HG03175 (cell line): ENCODE measurements around the gene C2orf15.
A peak's percentile ranks its signal among the peaks of the same experiment; 100 is the strongest.
"Not testable (repeated sequence)": the region's sequence is repeated elsewhere in the genome, so short reads cannot be mapped to it uniquely, and the experiment has no call there.

Source experiments
- ATAC-seq: cut with Tn5 transposase; IDR thresholded peaks from one replicate; pipeline ENCODE4 v1.9.1; 2021; ENCODE audit warnings: mild to moderate bottlenecking, moderate library complexity; ENCODE audit not compliant: unreplicated experiment

The C2orf15 gene, protein sequence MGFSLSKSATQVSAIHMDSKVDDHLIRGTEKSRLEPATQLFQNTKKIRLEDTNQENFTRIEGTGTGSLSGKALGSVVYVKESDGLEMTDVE

DNA sequence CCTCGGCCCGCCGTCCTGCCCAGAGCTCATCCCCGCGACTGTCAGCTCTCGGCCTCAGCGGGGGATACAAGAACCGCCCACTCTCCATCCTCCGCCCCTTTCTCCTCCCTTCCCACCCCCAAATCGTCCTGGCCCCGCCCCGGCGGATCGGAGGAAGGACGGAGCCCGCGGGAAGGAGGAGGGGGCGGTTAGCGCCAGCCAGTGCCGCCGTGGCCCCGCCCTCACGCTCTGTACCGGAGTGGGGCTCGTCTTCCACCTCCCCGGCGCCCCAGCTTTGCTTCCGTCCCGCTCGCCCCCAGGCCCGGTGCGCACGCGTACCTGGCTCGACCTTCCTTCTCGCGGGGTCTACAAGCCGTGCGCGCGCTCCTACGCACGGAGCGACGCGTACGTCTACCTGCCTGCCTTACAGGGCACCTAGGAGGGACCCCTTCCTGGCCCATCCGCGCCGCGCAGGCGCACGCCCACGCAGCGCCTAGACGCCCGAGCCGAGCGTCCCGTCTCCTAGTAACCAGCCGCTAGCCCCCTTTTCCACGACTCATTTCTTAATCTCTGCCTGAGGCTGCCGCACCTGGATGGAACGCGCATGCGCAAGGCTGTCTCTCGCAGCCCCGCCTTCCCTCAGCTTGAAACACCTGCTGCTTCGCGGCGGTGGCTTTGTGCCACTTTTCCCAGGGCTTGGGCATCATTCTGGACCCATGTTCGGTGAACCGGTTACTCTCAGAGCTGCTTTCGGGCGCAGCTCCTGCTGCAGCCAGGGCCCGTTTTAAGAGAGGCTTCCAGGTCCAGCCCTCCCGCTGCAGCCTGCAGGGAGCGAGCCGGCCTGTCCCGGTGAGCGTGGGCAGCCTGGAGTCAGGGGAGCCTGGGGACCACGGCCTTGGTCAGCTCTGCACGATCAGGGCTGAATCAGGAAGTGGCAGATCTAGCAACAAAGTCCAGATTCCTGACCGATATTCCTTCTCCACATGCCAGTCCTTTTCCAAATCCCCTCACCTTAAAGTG, at the start of gene C2orf15:
C2orf15 (plus strand) TSS at position 598 of the 999 bp plus-strand sequence. CDS start 8,852 bp downstream, outside the sequence.
- peak; percentile 86 for ATAC-seq

DNA sequence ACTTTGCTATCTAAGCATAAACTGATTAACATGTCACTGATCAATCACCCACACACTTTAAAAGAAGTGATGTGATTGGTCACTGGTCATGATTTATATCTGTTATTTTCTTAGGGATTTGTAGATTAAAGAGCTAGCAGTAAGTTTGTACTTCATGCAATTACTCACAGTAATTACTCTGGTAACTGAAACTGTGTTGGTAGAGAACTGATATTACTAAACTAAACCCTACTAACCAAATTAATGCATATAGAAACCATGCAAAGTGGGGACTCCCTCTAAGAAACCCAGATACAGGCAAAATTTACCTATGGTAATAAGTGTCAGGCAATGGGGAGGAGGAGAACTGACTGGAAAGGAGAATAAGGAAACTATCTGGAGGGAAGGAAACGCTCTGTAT, 44.8 kb upstream of the C2orf15 start:
- ATAC-seq, result no peak

DNA sequence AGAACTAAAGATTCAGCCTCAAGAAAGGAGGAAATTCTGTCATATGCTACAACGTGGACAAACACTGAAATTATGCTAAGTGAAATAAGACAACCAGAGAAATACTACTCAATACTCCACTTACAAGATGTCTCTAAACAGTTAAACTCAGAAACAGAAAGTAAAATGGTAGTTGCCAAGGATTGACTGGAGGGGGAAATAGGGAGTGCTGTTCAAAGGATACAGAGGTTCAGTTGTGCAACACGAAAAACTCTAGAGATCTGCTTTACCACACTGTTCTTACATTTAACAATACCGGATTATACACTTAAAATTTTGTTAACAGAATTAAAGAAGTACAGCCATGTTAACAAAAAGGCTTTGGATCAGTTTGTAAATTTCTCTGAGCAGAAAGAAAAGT, 39.8 kb upstream of the C2orf15 start:
- ATAC-seq, result no peak

DNA sequence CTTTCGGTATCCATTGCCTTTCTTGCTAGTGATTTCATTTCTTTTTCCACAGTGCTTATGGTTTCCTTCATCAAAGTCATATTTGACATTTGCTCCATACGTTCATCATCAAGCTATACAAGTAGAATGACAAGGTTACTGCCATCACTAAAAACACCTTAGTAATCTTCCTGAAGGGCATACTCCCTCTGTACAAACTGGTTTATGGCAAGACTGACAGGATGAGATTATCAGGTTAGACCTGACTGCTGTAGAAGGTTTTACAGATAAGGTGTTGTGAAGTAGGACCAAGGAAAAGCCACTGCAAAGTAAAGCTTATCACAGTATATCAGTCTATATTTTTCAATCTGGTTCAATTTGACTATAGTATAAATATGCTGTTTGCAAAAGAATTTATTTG, 37.5 kb upstream of the C2orf15 start:
- no peak for ATAC-seq

DNA sequence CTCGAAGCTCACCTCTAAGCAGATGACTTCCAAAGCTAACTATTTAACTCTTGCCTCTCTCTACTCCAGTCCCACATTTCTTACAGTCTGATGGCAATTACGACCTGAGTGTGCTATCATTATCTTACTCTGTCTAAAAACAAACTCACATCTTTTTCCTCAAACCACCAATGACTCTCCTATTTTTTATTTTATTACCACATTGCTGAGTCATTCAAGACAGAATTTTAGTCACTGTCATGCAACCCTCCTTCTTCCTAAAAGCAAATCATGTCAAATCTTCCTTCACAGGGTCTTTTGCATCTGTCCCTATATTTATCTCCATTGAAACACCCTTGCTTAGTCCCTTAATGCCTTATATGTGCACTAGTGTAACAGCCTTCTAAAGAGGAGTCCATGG, 34.6 kb upstream of the C2orf15 start:
- no peak for ATAC-seq

DNA sequence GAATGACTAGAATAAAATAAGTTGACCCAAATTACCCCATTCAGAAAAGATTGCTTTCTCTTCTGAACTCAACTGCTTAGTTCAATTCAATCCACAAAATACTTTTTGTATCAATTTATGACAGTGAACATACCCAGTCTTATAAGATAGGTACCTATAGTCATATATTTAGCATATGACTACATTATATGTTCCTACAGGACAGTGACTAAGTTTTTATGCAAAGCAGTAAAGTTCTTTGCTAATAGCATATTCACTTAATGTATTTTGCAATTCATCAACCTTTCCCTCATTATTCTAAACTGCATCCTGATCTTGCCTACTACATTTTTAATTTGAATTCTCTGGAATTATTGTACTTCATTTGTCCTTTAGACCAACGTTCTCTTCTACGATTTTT, 30.3 kb upstream of the C2orf15 start:
- ATAC-seq, result no peak

DNA sequence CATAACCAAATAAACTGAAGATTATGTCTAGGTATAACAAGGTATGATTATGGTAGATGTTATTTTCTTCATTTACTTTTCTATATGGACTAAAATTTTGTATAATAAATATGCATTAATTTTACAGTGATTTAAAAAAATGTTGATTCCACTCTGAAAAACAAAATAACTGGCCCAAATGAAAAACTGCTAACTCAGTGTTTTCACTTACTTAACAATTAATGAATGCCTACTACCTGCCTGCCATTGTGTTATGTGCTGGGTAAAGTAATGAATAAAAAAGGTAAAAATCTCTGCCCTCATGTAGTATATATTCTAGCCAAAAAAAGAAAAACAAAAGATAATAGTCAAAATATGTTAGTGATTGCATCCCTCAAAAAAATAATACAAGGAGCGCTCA, 29.6 kb upstream of the C2orf15 start:
- ATAC-seq, result no peak

DNA sequence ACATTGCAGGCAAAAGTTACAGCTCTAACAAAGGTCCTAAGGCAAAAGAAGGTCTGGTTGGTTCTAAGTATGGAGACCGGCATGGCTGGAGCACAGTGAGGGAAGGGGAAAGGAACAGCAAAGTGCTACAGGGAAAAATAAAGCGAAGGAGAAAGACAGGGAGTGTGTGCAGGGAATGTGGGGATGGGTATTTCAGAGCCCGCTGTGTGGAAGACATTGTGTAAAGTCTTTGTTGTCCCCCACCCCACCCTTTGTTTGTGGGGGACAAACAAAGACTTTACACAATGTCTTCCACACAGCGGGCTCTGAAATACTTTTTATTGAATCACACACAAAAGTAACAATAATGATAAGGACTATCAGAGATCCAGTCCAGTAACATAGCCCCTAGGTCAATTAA, 28.9 kb upstream of the C2orf15 start:
- ATAC-seq, result no peak

DNA sequence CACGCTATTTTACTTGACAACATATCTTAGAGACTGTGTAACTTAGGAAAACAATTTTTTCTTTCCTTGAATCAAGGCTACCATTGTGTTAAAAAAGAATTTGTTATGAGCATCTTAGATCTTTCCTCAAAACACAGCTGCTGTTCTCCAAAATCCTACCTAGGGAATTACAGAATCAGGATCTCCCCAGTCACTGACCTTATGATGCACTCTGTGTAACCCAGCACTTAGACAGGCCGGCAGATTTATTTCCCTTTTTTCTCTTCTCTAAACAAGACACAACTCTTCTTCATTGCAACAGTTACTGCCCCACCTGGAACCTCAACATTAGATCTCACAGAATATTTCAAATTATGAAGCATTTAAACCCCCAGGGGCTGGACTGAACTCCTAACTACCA, 13.5 kb upstream of the C2orf15 start:
- no peak for ATAC-seq

DNA sequence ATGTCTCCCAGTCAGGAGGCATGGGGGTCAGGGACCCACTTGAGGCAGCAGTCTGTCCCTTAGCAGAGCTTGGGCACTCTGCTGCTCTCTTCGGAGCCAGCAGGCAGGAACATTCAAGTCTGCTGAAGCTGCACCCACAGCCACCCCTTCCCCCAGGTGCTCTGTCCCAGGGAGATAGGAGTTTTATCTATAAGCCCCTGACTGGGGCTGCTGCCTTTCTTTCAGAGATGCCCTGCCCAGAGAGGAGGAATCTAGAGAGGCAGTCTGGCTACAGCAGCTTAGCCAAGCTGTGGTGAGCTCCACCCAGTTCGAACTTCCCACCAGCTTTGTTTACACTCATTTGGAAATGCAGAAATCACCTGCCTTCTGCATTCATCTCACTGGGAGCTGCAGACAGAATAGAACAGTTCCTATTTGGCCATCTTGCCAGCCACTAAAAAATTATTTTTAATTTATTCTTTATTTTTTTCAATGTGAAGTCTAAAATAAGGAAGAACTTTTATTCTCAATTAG, 6.4 kb upstream of the C2orf15 start:
- not testable (repeated sequence) for ATAC-seq

DNA sequence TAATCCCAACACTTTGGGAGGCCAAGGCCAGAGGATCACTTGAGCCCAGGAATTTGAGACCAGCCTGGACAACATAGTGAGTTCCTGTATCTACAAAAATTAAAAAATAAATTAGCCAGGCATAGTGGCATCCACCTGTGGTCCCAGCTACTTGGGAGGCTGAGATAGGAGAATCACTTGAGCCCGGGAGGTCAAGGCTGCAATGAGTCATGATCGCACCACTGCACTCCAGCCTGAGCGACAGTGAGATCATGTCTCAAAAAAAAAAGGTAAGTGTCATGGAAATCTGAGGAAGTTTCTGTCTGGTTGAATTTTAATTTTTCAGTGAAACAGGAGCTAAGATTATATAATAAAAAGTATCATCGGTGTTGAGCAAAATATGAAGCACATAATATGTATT, 2.5 kb upstream of the C2orf15 start:
- ATAC-seq, result no peak

DNA sequence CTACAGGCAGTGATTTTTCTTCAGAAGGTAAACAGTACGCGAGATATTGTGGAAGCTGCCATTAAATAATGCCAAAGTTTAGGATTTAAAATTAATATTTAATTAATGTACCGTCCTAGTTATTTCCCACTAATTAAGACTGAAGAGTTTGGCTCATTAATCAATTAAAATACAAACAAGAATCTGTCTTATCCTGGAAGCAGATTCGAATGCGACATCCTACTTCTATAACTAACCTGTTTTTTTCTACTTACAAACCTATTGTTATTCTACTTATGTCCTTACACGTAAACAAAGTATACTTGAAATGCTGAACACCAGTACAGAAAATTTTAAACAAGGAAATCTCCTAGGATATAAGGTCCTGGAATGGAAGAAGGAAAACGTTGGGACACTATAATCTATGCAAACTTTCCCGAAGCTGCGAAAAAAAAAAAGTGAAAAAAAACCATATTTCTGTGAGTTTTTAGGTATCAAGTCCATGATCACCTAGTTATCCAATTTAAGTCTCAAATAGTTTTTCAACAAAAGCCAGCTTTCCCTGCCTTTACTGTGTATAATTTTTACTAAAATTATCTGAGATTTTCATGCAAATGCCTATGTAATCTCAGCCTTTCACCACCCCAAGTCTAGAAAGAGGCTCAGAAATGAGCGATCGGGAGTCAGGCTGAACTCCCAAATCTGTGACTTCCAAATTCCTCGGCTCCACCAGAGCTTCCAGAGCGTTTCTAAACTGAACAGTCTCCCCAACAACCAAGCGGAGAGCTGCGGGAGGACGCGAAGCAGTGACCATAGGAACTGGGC, 1.2 kb upstream of the C2orf15 start:
- ATAC-seq, result no peak

DNA sequence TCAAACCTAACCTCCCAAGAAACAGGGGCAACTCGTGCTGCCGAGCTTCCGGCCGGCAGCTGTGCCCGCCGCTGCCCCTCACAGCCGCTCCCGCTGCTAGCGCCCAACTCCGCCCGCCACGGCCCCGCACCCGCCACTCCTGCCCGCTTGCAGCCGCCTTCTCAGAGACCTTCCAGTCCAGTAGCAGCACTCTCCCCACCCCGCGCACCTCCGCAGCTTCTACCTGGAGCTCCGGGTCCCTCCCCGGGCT, 722 bp upstream of the C2orf15 start:
- peak; percentile 36 for ATAC-seq

DNA sequence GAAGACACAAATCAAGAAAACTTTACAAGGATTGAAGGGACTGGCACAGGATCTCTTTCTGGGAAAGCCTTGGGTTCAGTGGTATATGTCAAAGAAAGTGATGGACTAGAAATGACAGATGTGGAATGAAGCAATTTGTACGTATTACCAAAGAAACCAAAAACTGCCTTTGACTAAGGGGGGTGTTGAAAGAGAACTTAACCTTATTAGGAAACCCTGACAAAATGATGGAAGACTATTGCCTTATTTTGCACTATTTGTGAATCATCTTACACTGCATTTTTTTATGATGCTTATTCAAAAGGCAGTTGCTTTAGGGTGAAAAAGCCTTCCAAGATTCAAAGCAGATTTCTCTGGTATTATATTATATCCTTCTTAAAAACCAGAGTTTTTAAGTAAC, 9.2 kb downstream of the C2orf15 start:
- no peak for ATAC-seq

DNA sequence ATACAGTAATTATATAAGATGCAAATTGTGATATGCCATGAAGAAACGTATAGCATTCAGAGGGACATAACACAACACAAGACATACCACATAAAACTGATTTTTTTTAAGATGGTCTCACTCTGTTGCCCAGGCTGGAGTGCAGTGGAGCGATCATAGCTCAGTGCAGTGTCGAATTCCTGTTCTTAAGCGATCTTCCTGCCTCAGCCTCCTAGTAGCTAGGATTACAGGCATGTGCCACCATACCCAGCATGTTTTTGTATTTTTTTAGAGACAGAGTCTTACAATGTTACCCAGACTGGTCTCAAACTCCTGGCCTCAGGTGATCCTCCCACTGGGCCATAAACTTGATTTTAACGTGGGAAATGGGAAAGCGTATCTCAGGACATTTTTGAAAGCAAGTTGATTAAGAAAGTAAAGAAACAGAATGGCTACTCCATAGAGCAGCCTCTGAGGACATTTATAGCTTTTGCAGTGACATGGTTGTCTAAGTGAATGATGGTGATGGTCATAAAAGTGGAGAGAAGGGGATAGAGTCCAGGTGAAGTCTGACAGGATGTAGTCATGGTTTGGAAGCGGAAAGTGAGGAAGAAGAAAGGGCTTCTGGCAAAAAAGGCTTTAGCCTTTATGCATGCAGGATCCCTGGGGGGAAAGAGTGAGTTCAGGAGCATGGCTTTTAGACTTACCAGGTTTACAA, 10.8 kb downstream of the C2orf15 start:
- no peak for ATAC-seq

DNA sequence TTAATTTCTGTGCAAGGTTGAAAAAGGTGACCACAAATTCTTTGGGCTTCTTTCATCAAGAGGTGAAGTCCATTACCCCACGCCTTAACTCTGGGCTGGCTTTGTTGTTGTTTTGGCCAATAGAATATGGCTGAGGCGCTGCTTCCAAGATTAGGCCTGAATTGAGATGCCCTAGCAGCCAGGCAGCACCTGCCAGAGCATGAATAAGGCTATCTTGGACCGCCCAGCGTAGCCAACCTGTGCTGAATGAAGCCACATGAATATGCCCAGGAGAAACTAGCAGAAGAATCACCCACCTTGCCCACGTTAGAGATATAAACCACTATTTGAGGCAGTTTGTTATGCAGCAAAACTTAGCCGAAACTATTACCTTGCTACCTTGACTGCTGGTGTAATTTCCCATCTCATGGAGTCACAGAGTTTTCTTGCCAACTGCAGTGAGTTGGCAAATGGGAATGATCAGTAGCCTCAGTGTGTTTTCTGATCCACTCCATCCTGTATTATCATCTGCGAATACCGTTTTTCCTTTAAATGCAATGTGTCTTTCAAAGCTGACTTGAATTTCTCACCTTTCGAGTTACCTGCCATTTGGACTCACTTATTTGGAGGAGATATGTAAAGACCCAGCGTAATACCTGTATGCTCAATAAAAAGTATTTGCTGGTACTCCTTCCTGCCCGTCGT, 12.6 kb downstream of the C2orf15 start:
- no peak for ATAC-seq

DNA sequence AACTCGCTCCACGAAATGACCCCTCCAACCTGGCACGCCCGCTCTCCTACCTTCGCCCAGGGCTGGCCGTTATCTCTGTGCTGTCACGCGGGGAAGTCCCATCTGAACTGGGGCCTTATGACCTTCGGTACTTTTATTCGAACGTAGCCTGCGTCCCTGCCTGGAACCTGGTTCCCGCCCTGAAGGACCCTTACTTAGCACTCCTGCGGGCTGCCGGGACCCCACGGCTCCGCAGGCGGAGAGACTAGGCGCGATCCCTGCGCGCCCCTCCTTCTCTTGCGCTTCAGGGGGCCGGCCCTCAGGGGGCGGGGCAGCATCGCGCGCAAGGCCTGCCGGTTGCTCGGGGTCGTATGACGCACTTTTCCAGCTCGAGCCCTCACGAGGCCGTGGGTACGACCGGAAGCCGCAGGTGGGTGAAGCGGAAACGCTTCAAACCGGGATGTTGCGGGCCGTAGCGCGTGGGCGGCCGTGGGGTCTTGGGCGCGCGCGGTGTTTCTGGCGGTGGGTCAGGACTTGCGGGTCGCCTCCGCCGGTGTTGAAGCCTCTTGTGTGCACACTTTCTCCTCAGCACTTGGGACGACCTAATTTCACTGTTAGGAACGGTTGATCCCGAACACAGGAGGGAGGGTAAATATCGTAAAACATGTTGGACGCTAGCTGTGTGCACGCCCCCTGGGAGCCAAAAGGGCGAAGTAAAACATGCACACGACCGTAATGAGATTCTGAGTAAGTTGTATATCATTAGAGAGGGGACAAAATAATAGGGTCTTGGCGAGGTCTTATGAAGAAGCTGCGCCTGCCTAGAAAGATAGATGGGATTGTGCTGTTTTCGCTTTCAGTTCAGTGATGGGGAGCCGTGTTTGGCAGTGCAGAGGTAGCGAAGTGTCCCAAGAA, 13.4 kb downstream of the C2orf15 start, which contains the start of the genes LIPT1 and TSGA10:
LIPT1 (plus strand) TSS at position 325 of the 894 bp plus-strand sequence. CDS start 6,991 bp downstream, outside the sequence.
TSGA10 (minus strand) TSS at position 300 of the 894 bp plus-strand sequence. CDS start 45,503 bp downstream, outside the sequence.
- peak; percentile 97 for ATAC-seq

DNA sequence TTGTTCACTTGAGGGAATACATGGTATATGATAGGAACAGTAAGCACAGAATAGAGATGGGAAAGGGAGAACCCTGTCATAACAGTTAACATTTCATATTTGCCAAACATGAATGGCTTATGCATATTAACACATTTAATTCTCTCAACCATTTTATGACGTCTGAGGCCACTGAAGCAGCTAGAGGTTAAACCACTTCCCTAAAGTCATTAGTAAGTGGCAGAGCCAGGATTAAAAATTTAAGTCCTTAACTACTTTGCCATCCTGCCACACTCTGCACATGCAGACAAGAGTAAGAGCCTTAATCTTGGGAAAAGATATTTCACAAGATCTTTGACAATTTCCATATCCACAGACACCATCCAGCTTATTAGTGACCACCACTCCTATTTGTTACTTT, 15.4 kb downstream of the C2orf15 start:
- no peak for ATAC-seq

DNA sequence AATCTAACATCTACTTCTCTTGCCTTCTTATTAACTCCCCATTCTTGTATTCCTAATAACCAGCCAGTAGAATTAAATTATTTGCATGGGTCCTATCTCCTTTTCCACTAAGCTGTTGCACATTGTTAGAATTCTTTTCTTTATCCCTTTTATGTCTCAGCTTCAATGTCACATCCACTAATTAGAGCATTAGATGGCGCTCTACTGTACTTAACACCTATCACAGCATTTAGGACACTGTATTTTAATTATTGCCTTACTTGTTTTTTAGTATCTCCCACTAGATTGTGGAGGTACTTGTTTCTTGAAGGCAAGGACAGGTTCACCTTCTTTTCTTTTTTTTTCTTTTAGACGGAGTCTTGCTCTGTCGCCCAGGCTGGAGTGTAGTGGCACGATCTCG, 17.1 kb downstream of the C2orf15 start:
- no peak for ATAC-seq
